Large intestine (tissue), 3 donors: ENCODE data around the gene RFX1. TPM values are rescaled to one million over a fixed set of nuclear protein-coding genes. Genes with fewer than 3 reads are reported as not detected.

Experiments
- DNase-seq, 2 donors: peaks; one replicate each; pipeline versions ENCODE4 v3.0.0 to v3.0.0-alpha.2; 2013
- H3K27ac ChIP-seq: one replicate; pipeline ENCODE4 v1.5.1; 2013; ENCODE audit warnings: low read length
- H3K27me3 ChIP-seq: 2 replicates; pipeline ENCODE4 v1.6.1; 2013; ENCODE audit warnings: low read length; ENCODE audit not compliant: control insufficient read depth, insufficient read depth
- H3K36me3 ChIP-seq: 2 replicates; pipeline ENCODE4 v1.6.1; 2013; ENCODE audit warnings: low read length; ENCODE audit not compliant: control insufficient read depth, insufficient read depth
- H3K4me1 ChIP-seq: one replicate; pipeline ENCODE4 v1.6.1; 2013; ENCODE audit warnings: low read length; ENCODE audit not compliant: control insufficient read depth, insufficient read depth
- H3K4me3 ChIP-seq: one replicate; pipeline ENCODE4 v1.5.1; 2013; ENCODE audit warnings: low read length
- H3K9me3 ChIP-seq: one replicate; pipeline ENCODE4 v1.6.1; 2013; ENCODE audit warnings: mild to moderate bottlenecking, low read depth, low read length, moderate library complexity; ENCODE audit not compliant: control insufficient read depth
- WGBS: methylation state at CpG from one replicate; pipeline ENCODE4 v1.1.5; 2013; ENCODE audit warnings: low lambda C conversion rate; ENCODE audit not compliant: insufficient coverage; 5-methylcytosine and 5-hydroxymethylcytosine counted together
- polyA plus RNA-seq: library from polyadenylated mRNA; unstranded; fragments of 120-200 nt; gene quantifications from one replicate; pipeline ENCODE4 v1.2.1, GENCODE V29; 2013

RFX1 gene
- polyA plus RNA-seq, 1 donor: 17.1 TPM

DNA sequence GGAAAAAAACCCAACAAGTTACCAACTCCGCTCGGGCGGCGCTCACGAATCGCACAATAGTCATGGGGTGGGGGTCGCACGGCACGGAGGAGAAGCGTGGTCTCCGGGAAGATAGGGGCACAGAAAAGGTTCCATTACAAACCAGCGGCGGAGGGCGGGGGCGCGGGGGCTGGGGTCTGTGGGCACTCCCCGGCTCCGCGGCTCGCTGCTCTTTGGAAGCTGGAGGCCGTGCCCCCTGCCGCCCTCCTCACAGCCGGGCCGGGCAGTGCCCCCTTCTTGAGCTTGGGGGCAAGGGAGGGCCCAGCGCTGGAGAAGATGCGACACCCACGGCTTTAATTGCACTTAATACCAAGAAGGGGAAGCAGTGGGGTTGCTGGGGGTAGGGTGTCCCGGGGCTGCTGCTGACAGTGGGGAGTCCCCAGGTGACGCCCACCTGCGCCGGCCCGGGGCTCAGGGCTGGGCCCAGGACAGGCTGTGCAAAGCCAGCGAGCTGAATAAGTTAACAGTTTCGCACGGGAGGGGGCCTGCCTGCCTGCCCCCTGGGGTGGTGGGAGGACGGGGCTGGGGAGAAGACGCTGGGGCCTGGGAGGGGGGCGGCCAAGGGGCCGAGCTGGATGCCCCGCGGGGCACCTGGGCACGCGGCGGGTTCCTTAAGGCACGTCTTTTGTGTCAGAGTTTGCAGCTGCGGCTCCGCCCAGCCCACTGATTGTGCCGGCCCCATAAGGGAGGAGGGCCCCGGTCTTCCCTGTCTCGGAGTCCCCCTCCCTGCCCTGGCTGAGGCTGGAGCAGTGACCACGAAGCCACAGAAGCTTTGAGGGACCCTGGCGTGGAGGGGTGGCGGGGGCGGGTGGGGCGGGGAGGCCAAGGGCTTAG lies 44.1 kb downstream of the RFX1 start:
- DNase-seq: no peak
- H3K27ac ChIP-seq: no peak overlapping the region
- whole genome bisulfite sequencing: 83% methylated on average over 8 of the region's 55 CpGs
- H3K27me3 ChIP-seq: no peaks in the 10 kb centered on the region
- H3K4me3 ChIP-seq: no peak overlapping the region
- H3K36me3 ChIP-seq: peaks cover 74% of the 10 kb centered on the region
- H3K4me1 ChIP-seq: no peaks in the 10 kb centered on the region
- no peaks in the 10 kb centered on the region for H3K9me3 ChIP-seq

DNA sequence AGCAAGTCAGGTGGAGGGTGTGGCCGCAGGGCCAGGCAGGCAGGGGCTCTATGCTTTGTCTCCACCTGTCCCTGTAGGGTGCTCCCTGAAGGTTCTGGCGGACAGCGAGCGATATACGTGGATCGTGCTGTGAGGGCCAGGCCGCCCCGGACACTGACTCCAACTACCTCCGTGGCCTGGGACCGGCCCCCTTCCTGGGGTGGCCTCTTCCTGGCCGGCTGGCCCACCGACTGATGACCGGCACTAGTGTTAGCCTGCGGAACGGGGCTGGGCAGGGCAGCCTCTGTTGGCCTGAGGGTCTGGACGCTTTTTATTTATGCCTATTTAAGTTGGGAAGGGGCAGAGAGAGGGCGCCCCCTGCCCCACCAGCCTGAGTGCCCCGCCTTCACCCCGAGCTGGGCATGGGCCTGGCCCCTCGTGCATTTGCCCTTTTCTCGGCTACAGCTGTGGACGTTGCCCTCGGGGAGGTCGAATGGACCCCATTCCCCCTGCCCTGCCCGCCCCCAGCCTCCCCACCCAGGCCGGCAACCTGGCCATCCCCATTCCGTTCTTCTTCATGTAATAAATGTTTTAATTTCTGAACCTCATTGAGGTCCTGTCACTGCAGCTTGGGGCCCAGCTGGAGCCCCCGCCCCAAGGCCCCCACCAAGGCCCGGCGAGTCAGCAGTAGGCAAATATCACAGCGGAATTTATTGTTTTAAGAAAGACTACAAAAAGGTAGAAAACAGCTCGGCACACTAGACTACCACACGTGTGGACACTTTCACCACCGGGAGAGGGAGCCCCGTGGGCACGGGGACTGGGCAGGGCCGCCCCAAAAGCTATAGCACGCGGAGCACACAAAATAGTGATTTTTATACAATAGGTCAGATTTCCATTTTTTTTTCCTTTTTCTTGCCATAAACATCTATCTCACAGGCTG lies 45.0 kb downstream of the RFX1 start:
- Histone ChIP-seq H3K9me3 (no peaks in the 10 kb centered on the region), H3K4me1 (no peaks in the 10 kb centered on the region), H3K27ac (no peak overlapping the region), H3K36me3 (peaks cover 74% of the 10 kb centered on the region), H3K4me3 (no peak overlapping the region), H3K27me3 (no peaks in the 10 kb centered on the region)
- no peak for DNase-seq
- 92% methylated on average over 2 of the region's 39 CpGs for WGBS

DNA sequence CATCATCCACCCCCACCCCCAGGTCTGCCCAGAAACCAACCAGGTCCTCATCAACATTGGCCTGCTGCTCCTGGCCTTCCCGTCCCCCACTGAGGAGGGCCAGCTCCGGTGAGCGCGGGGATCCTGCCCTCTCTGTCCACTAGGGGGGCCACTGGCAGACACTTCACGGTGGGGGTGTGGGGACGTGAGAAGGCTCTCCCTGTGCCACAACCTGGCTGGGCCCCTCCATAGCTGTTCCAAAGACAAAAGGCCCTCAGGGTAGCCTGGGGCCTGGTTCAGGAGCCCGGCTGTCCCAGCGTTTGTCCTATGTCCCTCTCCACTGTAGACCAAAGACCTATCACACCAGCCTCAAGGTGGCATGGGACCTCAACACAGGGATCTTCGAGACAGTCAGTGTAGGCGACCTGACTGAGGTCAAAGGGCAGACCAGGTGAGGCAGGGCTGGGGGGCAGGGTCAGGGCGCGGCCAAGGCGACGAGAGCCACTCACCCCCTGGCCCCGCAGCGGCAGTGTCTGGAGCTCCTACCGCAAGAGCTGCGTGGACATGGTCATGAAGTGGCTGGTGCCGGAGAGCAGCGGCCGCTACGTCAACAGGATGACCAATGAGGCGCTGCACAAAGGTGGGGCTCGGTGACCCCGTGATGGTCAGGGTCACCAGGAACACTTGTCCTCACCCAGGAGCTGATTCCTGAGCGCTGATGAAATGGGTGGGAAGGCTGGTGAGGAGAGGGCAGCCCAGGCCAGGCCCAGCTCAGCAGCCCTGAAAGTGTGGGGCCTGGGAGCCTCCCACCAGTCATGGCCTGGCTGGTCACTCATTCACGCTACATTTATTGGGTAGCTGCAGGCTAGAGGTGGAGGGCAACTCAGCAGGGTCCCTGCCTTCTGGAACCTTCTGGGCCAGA lies 45.9 kb downstream of the RFX1 start:
- no CpG with 5 or more reads among the region's 27 CpGs for WGBS
- peaks cover 76% of the 10 kb centered on the region for H3K36me3 ChIP-seq
- no peaks in the 10 kb centered on the region for H3K9me3 ChIP-seq
- no peak overlapping the region for H3K27ac ChIP-seq
- DNase-seq: no peak
- H3K27me3 ChIP-seq: no peaks in the 10 kb centered on the region
- H3K4me1 ChIP-seq: no peaks in the 10 kb centered on the region
- H3K4me3 ChIP-seq: no peak overlapping the region

DNA sequence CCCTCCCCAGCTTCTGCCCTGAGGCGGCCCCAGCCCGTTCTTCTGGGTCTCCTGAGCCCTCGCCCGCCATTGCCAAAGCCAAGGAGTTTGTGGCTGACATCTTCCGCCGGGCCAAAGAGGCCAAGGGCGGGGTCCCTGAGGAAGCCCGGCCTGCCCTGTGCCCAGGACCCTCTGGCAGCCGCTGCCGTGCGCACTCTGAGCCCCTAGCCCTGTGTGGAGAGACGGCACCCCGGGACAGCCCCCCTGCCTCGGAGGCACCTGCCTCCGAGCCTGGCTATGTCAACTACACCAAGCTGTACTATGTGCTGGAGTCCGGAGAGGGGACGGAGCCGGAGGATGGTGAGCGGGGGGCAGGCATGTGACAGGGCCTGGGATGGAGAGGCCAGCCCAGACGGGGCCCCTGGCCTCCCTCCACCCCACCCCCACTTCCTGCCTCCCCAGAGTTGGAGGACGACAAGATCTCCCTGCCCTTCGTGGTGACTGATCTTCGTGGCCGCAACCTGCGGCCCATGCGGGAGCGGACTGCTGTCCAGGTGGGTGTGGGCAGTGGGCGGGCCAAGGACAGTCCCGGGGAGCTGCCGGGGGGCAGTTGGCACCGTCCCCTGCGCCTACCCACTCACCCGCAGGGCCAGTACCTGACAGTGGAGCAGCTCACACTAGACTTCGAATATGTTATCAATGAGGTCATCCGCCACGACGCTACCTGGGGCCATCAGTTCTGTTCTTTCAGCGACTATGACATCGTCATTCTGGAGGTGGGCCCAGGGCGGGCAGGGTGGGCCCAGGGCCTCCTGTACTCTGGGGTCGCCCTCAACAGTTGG lies 46.8 kb downstream of the RFX1 start:
- no peaks in the 10 kb centered on the region for H3K27me3 ChIP-seq
- no peaks in the 10 kb centered on the region for H3K4me1 ChIP-seq
- no peak overlapping the region for H3K4me3 ChIP-seq
- peaks cover 76% of the 10 kb centered on the region for H3K36me3 ChIP-seq
- DNase-seq: no peak
- 75% methylated on average over 2 of the region's 41 CpGs for WGBS
- H3K9me3 ChIP-seq: no peaks in the 10 kb centered on the region
- H3K27ac ChIP-seq: no peak overlapping the region

DNA sequence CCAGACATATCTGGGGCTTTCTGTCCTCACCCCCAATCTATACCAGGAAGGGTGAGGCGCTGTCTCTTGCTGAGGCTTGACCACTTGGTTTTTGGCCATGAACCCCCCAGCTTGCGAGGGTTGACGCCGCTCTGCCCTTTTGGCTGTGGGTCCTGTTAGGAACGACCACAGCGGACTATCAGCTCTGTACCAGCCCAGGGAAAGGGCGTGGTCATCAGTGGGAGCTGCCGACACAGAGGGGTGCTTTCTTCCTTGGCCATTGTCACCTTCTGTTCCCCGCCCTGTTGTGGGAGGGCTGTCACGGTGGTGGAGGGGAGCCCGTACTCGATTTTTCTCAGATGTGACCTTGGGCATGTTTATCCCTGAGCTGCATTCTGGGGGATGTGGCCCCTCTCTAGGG lies 48.1 kb downstream of the RFX1 start:
- Histone ChIP-seq H3K36me3 (peaks cover 74% of the 10 kb centered on the region), H3K9me3 (no peaks in the 10 kb centered on the region), H3K4me3 (no peak overlapping the region), H3K27me3 (no peaks in the 10 kb centered on the region), H3K4me1 (peaks cover 8% of the 10 kb centered on the region), H3K27ac (no peak overlapping the region)
- DNase-seq: no peak
- no CpG with 5 or more reads among the region's 12 CpGs for WGBS

DNA sequence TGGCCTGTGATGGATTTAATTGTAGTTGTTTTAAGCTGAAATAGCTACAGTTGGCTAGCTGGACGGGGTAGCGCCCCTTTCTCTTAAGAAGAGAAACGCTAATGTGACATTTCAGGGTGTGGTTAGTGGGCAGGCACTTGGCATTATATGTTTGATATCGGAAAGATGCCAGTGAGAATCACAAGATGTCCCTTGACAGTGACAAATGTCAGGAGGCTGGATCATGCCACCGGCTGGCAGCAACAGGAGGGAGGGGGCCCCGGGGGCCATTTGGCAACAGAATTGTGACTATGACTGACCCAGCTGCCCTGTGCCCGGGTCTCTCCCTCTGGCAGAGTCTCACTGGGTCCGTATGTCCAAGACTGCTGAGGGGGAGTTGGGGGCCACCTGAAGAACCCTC lies 49.1 kb downstream of the RFX1 start:
- Histone ChIP-seq H3K36me3 (peaks cover 73% of the 10 kb centered on the region), H3K9me3 (no peaks in the 10 kb centered on the region), H3K4me3 (no peak overlapping the region), H3K27ac (no peak overlapping the region), H3K4me1 (peaks cover 8% of the 10 kb centered on the region), H3K27me3 (no peaks in the 10 kb centered on the region)
- DNase-seq: no peak
- no CpG with 5 or more reads among the region's 8 CpGs for WGBS

DNA sequence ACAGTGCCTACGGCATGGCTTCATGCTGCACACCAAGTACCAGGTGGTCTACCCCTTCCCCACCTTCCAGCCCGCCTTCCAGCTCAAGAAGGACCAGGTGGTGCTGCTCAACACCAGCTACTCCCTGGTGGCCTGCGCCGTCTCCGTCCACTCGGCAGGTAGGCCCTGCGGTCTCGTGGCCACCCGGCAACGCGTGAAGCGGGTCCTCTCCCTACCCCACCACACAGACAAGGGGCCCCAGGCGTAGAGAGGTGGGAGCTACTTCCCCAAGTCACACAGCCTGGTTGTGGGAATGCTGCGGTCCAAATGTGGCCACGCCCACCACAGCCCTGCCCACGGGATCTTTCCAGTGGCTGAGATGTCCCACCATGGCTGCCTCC lies 49.8 kb downstream of the RFX1 start:
- Histone ChIP-seq H3K27ac (no peak overlapping the region), H3K9me3 (no peaks in the 10 kb centered on the region), H3K27me3 (no peaks in the 10 kb centered on the region), H3K4me3 (no peak overlapping the region), H3K36me3 (peaks cover 67% of the 10 kb centered on the region), H3K4me1 (peaks cover 11% of the 10 kb centered on the region)
- no CpG with 5 or more reads among the region's 16 CpGs for WGBS
- DNase-seq: no peak

DNA sequence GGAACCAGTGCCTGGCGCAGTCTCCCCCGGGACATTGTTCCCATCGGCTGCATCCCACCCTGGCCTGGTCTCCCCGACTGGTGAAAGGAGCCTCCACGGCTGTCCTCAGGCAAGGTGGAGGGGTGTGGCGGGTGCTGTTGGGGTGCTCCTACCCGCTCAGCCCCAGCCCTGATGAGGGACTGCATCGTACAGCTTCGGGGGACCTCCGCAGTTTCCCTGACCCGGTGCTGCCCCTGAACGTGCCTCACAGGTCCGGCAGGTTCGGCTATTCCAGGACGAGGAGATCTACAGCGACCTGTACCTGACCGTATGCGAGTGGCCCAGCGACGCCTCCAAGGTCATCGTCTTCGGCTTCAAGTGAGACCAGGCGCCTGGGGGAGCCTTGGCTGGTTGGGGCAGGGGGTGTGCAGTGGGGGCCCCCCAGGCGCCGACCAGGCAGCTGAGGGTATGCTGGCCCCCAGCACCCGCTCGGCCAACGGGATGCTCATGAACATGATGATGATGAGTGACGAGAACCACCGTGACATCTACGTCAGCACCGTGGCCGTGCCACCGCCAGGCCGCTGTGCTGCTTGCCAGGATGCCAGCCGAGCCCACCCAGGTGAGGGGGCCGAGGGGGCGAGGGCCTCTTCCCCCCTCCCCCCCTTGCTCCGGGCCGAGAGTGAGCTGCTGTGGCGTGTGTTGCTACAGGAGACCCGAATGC lies 50.3 kb downstream of the RFX1 start:
- WGBS: no CpG with 5 or more reads among the region's 42 CpGs
- H3K4me3 ChIP-seq: no peak overlapping the region
- no peak overlapping the region for H3K27ac ChIP-seq
- DNase-seq: no peak
- H3K4me1 ChIP-seq: peaks cover 11% of the 10 kb centered on the region
- peaks cover 63% of the 10 kb centered on the region for H3K36me3 ChIP-seq
- no peaks in the 10 kb centered on the region for H3K27me3 ChIP-seq
- H3K9me3 ChIP-seq: no peaks in the 10 kb centered on the region

DNA sequence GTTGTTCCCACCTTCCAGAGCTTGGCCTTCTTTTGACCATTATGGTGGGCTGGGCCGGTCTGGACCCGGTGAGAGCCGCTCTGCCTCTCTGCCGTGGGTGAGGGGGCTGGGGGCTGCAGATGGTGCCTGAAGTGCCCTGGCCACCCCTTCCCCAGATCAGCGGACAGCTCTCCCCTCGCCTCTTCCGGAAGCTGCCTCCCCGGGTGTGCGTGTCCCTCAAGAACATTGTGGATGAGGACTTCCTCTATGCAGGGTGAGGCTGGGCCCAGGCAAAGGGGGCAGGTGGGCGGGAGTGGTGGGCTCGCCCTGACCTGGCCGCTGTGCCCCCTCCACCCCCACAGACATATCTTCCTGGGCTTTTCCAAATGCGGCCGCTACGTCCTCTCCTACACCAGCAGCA lies 51.9 kb downstream of the RFX1 start:
- H3K4me1 ChIP-seq: peaks cover 11% of the 10 kb centered on the region
- WGBS: no CpG with 5 or more reads among the region's 15 CpGs
- peaks cover 46% of the 10 kb centered on the region for H3K36me3 ChIP-seq
- H3K9me3 ChIP-seq: no peaks in the 10 kb centered on the region
- no peak for DNase-seq
- no peak overlapping the region for H3K27ac ChIP-seq
- H3K27me3 ChIP-seq: no peaks in the 10 kb centered on the region
- H3K4me3 ChIP-seq: no peak overlapping the region
